HFFc6 (cell line): ENCODE data around the gene NHLRC4. TPM values are rescaled to one million over a fixed set of nuclear protein-coding genes. Genes with fewer than 3 reads are reported as not detected.

Source experiments
- DNase-seq: peaks from one replicate; pipeline ENCODE4 v3.0.0-alpha.2; 2018
- H3K27ac Mint-ChIP-seq: 2 replicates; pipeline ENCODE4 v1.8.0; 2020; ENCODE audit warnings: mild to moderate bottlenecking, mixed read lengths
- H3K27me3 Mint-ChIP-seq: 2 replicates; pipeline ENCODE4 v1.8.0; 2021; ENCODE audit warnings: mild to moderate bottlenecking, moderate library complexity, mixed read lengths; ENCODE audit not compliant: insufficient read depth
- H3K36me3 Mint-ChIP-seq: 2 replicates; pipeline ENCODE4 v1.8.0; 2021; ENCODE audit warnings: low read depth, mixed read lengths
- H3K4me1 Mint-ChIP-seq: 2 replicates; pipeline ENCODE4 v1.8.0; 2020; ENCODE audit warnings: low read depth, mixed read lengths
- H3K4me3 Mint-ChIP-seq: 2 replicates; pipeline ENCODE4 v1.8.0; 2020; ENCODE audit warnings: mild to moderate bottlenecking, moderate library complexity, mixed read lengths
- H3K9me3 Mint-ChIP-seq: 2 replicates; pipeline ENCODE4 v1.8.0; 2020; ENCODE audit warnings: mild to moderate bottlenecking, mixed read lengths
- CTCF ChIP-seq: fragments of 200-600 bp; sonication (generic); IDR thresholded peaks from 2 replicates; pipeline ENCODE4 v1.5.0; 2021; ENCODE audit warnings: antibody characterized with exemption, mild to moderate bottlenecking
- total RNA-seq, 6 experiments: library from RNA; stranded (reverse); fragmentation: NEBNext Ultra II Directional; extraction: Animal tissue kit (Norgen Biotek cat#: 25700); gene quantifications; 2 replicates in 1 of 6; 3 replicates in 5 of 6; pipeline ENCODE4 v1.2.3, GENCODE V29; 2021

NHLRC4 gene
- total RNA-seq, 6 experiments from 2014 or later, result 0.24 to 0.58 (median 0.28) TPM; not detected in 1

DNA sequence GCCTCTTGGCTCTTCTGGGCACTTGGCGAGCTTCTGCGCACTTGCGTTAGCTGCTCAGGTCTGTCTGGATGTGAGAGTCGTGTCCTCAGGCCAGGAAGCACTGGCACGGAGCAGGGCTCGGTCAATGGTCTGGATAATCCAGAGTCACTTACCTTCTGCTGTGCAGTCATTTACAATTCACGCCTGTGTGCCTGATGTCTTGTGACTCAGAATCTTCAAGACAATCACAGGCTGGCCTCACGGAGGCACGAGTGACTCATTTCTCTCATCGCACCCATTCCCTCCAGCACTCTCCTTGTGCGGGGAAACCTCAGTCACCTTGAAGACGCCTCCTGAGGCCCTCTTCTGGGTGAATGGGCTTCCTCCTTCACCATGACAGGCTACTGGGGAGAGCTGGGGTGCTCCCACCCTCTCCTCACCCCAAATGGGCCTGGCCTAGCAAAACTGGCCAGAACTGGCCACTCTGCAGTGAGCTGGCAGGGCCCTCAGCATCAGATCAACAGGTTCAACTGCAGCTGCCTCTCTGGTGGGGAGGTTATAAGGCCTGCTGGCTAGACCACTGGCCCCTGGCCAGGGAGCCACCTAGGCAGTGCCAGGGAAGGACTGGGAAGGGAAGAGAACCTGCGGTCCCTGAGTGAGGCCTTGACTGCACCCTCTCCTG lies 41.2 kb upstream of the NHLRC4 start:
- TF ChIP-seq CTCF, result no peak
- H3K9me3 Mint-ChIP-seq, result no peaks in the 10 kb centered on the region
- H3K4me3 Mint-ChIP-seq, result peak overlapping the region; percentile 91
- H3K27me3 Mint-ChIP-seq, result peaks cover 14% of the 10 kb centered on the region
- peaks cover 39% of the 10 kb centered on the region for H3K4me1 Mint-ChIP-seq
- H3K36me3 Mint-ChIP-seq, result peaks cover 8% of the 10 kb centered on the region
- DNase-seq, result peak; percentile 94
- peak overlapping the region; percentile 96 for H3K27ac Mint-ChIP-seq

GRCh38 chr16:526181-527014 lies 40.4 kb upstream of the NHLRC4 start:
- DNase-seq, result peak; percentile 41
- Mint-ChIP-seq H3K27me3 (peaks cover 14% of the 10 kb centered on the region), H3K4me1 (peaks cover 39% of the 10 kb centered on the region), H3K36me3 (peaks cover 8% of the 10 kb centered on the region), H3K27ac (peak overlapping the region; percentile 96), H3K4me3 (peak overlapping the region; percentile 91), H3K9me3 (no peaks in the 10 kb centered on the region)
- no peak for TF ChIP-seq CTCF

GRCh38 chr16:527015-527903 lies 39.5 kb upstream of the NHLRC4 start, which contains the start of gene CAPN15:
CAPN15 (plus strand) TSS chr16:527712; CDS start chr16:546839, 19,127 bp downstream.
- Mint-ChIP-seq H3K4me3 (peak within 1 kb of the TSS; percentile 96), H3K27me3 (peaks cover 14% of the 10 kb centered on the region), H3K36me3 (peaks cover 8% of the 10 kb centered on the region), H3K4me1 (peaks cover 39% of the 10 kb centered on the region), H3K27ac (peak within 1 kb of the TSS; percentile 98), H3K9me3 (no peaks in the 10 kb centered on the region)
- DNase-seq, result peak; percentile 83
- peak; percentile 21; the same call in 1 of the 2 replicates for TF ChIP-seq CTCF

DNA sequence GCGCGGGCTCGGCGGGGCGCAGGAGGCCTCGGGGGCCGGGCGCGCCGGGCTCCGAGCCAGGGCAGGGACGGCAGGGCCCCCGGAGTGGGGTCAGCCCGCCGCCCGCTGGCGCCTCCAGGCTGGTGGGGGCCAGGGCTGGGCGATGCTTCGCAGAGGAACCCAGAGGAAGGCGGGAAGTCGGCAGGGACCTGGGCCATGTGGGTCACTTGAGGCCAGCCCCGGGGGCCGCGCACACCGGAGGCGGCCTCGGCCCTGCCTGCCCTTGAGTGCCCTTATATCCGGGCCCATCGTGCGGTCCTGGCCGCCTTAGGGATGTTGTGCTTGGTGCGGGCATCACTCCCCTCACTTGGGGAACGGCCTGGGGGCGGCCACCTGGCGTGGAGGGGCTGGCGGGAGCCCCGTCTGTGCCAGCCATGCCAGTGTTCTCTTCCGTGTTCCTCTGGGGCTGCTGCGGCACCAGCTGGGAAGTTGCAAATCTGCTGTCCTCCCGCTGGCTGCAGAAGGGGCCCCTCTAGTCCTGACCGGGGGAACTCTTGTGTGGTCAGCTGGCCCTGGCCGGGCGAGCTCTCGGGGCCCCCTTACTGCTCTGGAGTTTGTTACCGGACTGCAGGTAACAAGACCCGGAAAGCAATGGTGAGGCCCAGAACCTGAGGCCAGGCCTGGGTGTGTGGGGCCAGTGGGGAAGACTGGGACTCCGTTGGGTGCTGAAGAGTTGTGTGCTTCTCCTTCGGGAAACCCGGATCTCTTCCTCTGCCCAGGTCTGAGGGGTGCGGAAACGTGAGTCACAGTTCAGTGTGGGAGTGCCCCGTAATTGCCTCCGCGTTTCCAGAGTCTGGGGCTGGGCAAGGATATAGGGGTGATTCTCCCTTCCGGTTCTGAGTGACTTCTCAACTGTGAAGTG lies 38.4 kb upstream of the NHLRC4 start:
- TF ChIP-seq CTCF, result no peak
- H3K4me1 Mint-ChIP-seq, result peaks cover 39% of the 10 kb centered on the region
- peaks cover 8% of the 10 kb centered on the region for H3K36me3 Mint-ChIP-seq
- H3K9me3 Mint-ChIP-seq, result no peaks in the 10 kb centered on the region
- peaks cover 14% of the 10 kb centered on the region for H3K27me3 Mint-ChIP-seq
- peak overlapping the region; percentile 98 for H3K27ac Mint-ChIP-seq
- H3K4me3 Mint-ChIP-seq, result peak overlapping the region; percentile 96
- peak; percentile 82 for DNase-seq
